Stimulated activated CD8-positive, alpha-beta memory T cell treated with anti-CD3 and anti-CD28 coated beads, Interleukin-15, amount 100 ng/mL, for 48 hours (primary cell): ENCODE results near the gene ENAH.
"Not testable (repeated sequence)": the region's sequence is repeated elsewhere in the genome, so short reads cannot be mapped to it uniquely, and the experiment has no call there.

ENCODE experiments used
- DNase-seq, 2 donors: peaks; one replicate each; pipeline ENCODE4 v3.0.0-alpha.2; 2020; ENCODE audit warnings: low read depth in 2 of 2

Gene ENAH

GRCh38 chr1:225644666-225645065 lies 8.3 kb downstream of the ENAH start:
- DNase-seq = no peak

DNA sequence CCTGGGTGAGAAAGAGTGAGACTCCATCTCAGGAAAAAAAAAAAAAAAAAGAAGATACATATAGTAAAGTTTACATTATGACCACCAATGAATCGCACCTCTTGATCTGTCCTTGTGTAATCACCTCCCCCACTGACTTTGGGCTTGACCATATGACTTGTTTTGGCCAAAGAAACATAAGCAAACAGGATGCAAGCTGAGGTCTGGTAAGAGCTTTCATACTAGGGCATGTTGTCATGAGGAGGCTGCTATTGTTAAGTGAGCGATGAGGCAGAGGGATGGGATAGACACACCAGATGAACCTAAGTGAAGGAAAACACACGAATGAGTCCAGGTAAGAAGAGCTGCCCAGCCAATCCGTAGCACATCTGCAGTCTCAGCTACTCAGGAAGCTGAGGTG lies 10.7 kb downstream of the ENAH start:
- no peak for DNase-seq

GRCh38 chr1:225638853-225639252 lies 14.1 kb downstream of the ENAH start:
- no peak for DNase-seq

DNA sequence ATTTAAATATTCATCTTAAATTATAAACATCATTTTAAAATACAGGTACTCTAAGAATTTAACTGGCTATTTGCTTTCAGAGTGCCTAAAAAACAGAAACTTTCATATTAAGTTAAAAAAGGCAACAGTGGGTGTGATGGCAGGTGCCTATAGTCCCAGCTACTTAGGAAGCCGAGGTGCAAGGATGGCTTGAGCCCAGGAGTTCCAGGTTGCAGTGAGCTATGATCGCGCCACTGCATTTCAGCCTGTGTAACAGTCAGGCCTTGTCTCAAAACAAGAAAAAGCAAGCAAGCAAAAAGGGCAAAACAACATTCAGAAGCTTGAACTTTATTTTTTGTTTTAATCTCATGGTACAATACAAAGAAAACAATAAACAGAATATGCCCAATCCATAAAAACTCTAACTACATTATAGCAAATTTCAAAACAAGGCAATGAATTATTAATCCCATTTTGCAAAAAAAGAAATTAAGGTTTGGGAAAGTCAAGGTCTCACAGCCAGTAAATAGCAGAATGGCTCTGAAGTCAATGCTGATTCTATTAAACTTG lies 15.2 kb downstream of the ENAH start:
- DNase-seq = no peak

GRCh38 chr1:225636992-225637391 lies 15.9 kb downstream of the ENAH start:
- not testable (repeated sequence) for DNase-seq

DNA sequence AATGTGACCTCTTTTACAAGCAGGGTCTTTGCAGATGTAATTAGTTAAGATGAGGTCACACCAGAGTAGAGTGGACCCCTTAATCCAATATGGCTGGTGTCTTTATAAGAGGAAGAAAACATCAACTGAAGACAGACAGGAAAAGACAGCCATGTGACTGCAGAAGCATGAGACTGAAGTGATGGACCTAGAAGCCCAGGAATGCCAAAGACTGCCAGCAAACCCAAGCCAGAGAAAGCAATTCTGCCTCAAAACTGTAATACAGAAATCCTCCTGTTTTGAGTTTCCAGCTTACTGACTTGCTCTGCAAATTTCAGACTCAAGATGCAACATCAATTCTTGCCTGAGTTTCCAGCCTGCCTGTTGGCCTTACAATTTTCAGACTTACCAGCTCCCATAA lies 17.3 kb downstream of the ENAH start:
- DNase-seq = no peak

DNA sequence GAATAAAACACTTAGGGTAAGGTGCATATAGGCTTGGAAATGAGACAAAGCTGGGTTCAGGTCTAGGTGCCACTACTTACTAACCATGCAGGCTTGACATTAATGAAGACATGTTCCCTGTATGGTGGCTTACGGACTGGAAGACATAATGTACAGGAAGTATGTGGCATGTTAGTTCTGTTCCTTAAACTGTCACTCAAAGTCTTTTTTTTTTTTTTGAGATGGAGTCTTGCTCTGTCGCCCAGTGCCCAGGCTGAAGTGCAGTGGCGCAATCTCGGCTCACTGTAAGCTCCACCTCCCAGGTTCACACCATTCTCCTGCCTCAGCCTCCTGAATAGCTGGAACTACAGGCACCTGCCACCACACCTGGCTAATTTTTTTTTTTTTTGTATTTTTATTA lies 20.1 kb downstream of the ENAH start:
- DNase-seq = not testable (repeated sequence)

- no peak for DNase-seq
Observed at GRCh38 chr1:225631021-225631663, 21.8 kb downstream of the ENAH start.

DNA sequence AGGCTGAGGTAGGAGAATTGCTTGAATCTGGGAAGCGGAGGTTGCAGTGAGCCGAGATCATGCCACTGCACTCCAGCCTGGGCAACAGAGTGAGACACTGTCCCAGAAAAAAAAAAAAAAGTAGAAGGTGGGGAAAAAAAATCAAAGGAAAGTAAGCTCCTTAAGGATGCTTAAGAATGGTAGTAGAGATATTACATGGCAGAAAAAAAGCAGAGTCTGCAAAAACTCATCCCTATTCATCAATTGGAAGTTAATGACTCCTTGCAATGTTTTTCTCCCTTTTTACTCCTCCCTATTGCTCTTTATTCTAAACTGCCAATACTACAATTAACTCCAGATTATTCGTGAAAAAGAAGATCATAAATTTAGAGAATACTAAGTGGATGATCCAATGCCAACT lies 23.4 kb downstream of the ENAH start:
- DNase-seq = no peak

DNA sequence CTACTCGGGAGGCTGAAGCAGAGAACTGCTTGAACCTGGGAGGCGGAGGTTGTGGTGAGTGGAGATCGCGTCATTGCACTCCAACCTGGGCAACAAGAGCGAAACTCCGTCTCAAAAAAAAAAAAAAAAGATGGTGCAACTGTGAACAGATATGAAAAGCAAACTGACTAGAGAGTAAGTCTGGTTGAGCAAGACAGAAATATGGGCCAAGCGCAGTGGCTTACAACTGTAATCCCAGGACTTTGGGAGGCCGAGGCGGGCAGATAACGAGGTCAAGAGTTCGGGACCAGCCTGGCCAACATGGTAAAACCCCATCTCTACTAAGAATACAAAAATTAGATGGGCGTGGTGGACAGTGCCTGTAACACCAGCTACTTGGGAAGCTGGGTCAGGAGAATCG lies 24.1 kb downstream of the ENAH start:
- not testable (repeated sequence) for DNase-seq

GRCh38 chr1:225627304-225627947 lies 25.5 kb downstream of the ENAH start:
- DNase-seq = no peak

DNA sequence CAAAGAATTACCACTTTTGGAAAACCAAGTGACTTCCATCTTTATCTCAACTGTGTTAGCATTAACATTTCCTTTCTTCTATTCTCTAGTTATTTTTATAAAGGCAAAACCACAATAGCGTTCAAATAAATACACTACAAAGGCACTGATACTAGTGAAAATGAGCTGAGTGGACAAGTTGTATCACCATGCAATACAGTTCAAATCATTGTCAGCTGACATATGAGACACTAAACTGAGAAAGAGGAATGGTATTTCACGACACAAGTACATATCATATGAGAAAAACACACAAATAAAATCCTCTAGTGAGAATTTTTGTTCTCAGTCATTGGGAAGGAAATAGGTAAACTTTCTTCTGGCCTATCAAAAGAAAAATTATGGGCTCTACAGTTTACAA lies 26.2 kb downstream of the ENAH start:
- DNase-seq = no peak

GRCh38 chr1:225617956-225618355 lies 35.0 kb downstream of the ENAH start:
- DNase-seq = no peak

DNA sequence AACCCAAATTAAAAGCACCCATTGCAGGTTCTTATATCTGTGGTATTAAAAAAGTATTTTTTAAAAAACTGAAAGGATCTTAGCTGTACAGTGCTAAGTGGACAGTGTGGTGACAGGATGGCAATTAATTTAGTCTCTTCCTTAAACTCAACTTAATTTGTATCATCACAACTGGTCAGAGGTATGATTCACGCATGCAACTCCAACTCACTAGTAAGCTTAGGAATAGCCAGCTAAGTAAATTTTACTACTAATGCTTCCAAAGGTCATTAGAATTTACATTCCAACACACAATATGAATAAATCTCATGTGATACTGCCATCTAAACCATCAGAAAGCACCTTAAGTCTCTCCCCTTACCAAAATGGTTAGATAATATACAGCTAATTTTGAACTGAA lies 35.4 kb downstream of the ENAH start:
- DNase-seq = no peak

DNA sequence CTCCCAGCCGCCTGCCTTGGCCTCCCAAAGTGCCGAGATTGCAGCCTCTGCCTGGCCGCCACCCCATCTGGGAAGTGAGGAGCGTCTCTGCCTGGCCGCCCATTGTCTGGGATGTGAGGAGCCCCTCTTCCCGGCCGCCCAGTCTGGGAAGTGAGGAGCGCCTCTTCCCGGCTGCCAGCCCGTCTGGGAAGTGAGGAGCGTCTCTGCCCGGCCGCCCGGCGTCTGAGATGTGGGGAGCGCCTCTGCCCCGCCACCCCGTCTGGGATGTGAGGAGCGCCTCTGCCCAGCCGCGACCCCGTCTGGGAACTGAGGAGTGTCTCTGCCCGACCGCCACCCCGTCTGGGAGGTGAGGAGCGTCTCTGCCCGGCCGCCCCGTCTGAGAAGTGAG lies 37.5 kb downstream of the ENAH start:
- DNase-seq = not testable (repeated sequence)

DNA sequence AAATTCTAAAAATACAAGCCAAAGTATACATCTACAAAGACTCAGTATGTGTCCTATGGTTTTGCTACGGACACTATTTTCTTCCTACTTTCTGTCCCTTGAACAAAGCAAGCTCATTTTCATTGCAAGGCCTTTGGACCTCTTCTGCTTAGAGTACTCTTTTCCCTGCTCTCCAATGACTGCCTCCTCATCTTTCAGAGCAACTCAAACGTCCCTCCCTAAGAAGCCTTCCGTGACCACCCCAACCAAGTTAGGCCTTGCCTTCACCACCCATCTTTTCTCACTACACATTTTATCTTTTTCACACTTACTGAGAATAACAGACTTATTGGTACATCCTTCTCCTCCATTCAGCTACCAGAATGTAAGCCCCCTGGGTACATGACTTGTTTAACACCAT lies 39.9 kb downstream of the ENAH start:
- DNase-seq = no peak

GRCh38 chr1:225612287-225612686 lies 40.6 kb downstream of the ENAH start:
- DNase-seq = no peak

DNA sequence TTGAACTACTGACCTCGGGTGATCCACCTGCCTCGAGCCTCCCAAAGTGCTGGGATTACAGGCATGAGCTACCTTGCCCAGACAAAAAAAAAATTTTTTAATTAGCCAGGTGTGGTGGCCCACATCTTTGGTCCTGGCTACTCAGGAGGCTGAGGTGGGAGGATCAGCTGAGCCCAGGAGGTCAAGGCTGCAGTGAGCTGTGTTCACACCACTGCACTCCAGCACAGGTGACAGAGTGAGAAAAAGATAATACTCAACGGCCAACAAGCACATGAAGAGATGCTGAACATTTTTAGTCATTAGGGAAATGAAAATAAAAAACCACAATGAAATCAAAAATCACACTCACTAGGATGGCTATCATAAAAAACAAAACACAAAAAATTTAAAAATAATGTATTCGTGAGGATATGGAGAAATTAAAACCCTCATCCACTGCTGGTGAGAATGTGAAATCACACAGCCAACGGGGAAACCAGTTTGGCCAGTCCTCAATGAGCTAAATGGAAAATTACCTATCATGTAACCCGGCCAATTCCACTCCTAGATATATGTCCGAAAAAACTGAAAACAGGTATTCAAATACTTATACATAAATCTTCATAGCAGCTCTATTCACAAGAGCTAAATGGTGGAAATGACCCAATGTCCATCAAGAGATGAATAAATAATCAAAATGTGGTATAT lies 41.2 kb downstream of the ENAH start:
- no peak for DNase-seq

DNA sequence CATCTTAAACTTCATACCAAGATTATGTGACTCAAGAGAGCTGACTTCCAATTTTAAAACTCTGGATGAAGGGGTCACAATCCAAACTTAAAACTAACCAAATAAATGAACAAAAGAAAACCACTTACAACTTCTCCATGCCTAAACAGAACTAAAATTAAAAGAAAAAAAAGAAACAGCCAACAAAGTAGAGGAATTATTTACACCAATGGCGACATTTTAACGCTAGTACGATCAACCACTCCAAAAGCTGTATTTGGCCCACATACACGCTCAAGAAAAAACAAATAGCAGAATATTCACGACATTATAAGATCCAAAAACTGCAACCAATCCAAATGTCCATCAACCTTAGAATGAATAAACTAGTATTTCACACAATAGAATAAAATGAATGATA lies 42.4 kb downstream of the ENAH start:
- DNase-seq = no peak

DNA sequence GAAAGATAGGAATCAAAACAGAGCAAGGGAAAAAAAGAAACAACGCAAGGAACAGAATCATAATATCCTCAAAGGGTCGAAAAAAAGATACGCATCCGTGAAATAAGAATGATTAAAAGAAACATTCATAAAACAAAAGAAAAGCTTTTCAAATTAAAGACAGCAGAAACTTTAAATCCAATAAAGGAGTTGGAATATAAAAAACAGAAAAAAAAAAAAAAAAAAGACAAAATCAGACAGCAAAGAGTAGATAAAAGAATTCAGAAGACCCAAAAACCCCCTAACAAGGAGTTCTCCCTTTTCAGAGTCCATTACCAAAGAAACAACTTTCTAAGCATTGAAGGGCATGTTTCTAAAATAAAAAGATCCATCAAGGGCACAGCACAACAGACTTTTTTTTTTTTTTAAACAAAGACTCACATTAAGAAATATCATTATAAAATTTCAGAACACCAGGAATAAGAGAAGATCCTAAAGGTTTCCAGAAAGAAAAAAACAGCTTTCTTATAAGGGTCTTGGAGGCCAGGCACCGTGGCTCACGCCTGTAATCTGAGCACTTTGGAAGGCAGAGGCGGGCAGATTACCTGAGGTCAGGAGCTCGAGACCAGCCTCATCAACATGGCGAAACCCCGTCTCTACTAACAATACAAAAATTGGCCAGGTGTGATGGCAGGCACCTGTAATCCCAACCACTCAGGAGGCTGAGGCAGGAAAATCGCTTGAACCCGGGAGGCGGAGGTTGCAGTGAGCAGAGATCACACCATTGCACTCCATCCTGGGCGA lies 44.7 kb downstream of the ENAH start:
- DNase-seq = no peak

DNA sequence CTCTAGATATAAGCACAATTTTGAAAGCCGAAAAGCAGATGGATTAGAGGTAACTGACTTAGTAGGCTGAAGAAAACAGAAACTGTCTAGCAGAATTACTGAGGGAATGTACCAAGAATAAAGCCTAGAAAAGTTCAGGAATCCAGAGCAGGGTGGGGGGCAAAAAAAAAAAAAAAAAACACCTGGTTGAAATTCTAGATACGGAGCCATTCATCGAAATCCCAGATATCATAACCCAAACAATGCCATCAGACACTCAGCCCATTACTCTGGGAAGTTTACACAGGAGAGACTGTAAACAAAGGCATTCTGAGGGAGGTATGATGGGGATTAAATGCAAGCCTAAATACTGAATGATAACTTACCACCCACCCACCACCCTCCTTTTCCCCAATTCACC lies 45.6 kb downstream of the ENAH start:
- no peak for DNase-seq
